ENCODE data around the gene KISS1. TPM values are rescaled to one million over a fixed set of nuclear protein-coding genes. Genes with fewer than 3 reads are reported as not detected.
"Not testable (repeated sequence)": the region's sequence is repeated elsewhere in the genome, so short reads cannot be mapped to it uniquely, and the experiment has no call there.

KISS1 gene
- total RNA-seq, 4 donors from 2014 or later: not detected

DNA sequence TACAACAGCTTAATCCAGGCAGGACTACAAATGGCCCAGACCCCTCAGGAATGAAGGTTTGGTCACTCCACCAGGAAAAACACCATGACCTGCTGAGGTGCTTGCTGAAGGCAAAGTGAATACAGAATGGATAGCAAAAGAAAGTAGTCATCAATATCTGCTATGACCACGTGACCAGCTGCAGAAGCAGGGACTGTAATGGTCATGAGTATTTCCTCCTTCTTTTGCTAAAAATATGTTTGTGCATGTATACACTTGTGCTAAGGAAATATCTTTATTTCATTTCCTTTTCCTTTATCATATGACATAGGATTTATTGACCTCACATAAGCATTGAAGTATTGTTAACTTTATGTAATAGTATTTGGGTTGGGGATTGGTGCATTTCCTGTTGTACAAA lies 43.9 kb upstream of the KISS1 start:
- in situ Hi-C loops (cut with MboI; ENCODE audit: low pct_ligation_motif_present in 1 of 4, low pct_unique_long_range_greater_than_20kb in 1 of 4, low sequenced_read_pairs in 3 of 4) (no loop called here), intact Hi-C loops (cut with DNase I; ENCODE audit: low total_unique reads) (no loop called here)
- Histone ChIP-seq H3K9me3 (no peaks in the 10 kb centered on the region), H3K4me1 (no peaks in the 10 kb centered on the region), H3K27ac (no peak overlapping the region), H3K27me3 (no peaks in the 10 kb centered on the region), H3K4me3 (no peak overlapping the region), H3K36me3 (peaks cover 0 to 18% (median 0%) of the 10 kb centered on the region in 4 donors)
- TF ChIP-seq POLR2A (IDR thresholded peaks at IDR 0.05) (no peak), POLR2AphosphoS5 (IDR thresholded peaks at IDR 0.05) (no peak), EP300 (IDR thresholded peaks at IDR 0.05; ENCODE audit: low read depth) (no peak)
- TF ChIP-seq, protein P1, sequence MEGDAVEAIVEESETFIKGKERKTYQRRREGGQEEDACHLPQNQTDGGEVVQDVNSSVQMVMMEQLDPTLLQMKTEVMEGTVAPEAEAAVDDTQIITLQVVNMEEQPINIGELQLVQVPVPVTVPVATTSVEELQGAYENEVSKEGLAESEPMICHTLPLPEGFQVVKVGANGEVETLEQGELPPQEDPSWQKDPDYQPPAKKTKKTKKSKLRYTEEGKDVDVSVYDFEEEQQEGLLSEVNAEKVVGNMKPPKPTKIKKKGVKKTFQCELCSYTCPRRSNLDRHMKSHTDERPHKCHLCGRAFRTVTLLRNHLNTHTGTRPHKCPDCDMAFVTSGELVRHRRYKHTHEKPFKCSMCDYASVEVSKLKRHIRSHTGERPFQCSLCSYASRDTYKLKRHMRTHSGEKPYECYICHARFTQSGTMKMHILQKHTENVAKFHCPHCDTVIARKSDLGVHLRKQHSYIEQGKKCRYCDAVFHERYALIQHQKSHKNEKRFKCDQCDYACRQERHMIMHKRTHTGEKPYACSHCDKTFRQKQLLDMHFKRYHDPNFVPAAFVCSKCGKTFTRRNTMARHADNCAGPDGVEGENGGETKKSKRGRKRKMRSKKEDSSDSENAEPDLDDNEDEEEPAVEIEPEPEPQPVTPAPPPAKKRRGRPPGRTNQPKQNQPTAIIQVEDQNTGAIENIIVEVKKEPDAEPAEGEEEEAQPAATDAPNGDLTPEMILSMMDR (IDR thresholded peaks at IDR 0.05): no peak
- no peak for DNase-seq
- 71 to 90% methylated on average over 1 of the region's 1 CpG for WGBS, 2 donors (ENCODE audit: low coverage in 1 of 2)

DNA sequence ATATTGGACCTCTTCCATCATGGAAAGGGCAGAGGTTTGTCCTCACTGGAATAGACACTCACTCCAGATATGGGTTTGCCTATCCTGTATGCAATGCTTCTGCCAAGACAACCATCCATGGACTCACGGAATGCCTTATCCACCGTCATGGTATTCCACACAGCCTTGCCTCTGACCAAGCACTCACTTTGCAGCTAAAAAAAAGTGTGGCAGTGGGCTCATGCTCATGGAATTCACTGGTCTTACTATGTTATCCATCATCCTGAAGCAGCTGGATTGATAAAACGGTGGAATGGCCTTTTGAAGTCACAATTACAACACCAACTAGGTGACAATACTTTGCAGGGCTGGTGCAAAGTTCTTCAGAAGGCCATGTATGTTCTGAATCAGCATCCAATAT lies 43.1 kb upstream of the KISS1 start:
- intact Hi-C loops (cut with DNase I; ENCODE audit: low total_unique reads); H3K27ac ChIP-seq; H3K4me1 ChIP-seq; H3K4me3 ChIP-seq; H3K27me3 ChIP-seq; DNase-seq; in situ Hi-C loops (cut with MboI; ENCODE audit: low pct_ligation_motif_present in 1 of 4, low pct_unique_long_range_greater_than_20kb in 1 of 4, low sequenced_read_pairs in 3 of 4); H3K9me3 ChIP-seq: not testable (repeated sequence)
- 85% methylated on average over 3 of the region's 3 CpGs; no CpG with 5 or more reads in 1 of the 2 donors for WGBS, 2 donors (ENCODE audit: low coverage in 1 of 2)
- H3K36me3 ChIP-seq: peaks cover 0 to 16% (median 0%) of the 10 kb centered on the region in 4 donors

GRCh38 chr1:204238520-204238919 lies 42.2 kb upstream of the KISS1 start:
- DNase-seq; H3K4me3 ChIP-seq; in situ Hi-C loops (cut with MboI; ENCODE audit: low pct_ligation_motif_present in 1 of 4, low pct_unique_long_range_greater_than_20kb in 1 of 4, low sequenced_read_pairs in 3 of 4); H3K27ac ChIP-seq; H3K27me3 ChIP-seq; H3K9me3 ChIP-seq; H3K4me1 ChIP-seq; intact Hi-C loops (cut with DNase I; ENCODE audit: low total_unique reads): not testable (repeated sequence)
- WGBS, 2 donors (ENCODE audit: low coverage in 1 of 2): 72% methylated on average over 2 of the region's 2 CpGs; no CpG with 5 or more reads in 1 of the 2 donors
- peaks cover 0 to 22% (median 0%) of the 10 kb centered on the region in 4 donors for H3K36me3 ChIP-seq

DNA sequence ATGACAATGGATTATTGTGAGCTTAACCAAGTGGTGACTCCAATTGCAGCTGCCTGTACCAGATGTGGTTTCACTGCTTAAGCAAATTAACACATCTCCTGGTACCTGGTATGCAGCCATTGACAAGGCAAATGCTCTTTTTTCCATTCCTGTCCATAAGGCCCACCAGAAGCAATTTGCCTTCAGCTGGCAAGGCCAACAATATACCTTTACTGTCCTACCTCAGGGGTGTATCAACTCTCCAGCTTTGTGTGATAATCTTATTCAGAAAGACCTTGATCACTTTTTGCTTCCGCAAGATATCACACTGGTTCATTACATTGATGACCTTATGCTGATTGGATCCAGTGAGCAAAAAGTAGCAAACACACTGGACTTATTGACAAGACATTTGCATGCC lies 41.2 kb upstream of the KISS1 start:
- H3K4me3 ChIP-seq; DNase-seq; H3K9me3 ChIP-seq; in situ Hi-C loops (cut with MboI; ENCODE audit: low pct_ligation_motif_present in 1 of 4, low pct_unique_long_range_greater_than_20kb in 1 of 4, low sequenced_read_pairs in 3 of 4); H3K4me1 ChIP-seq; H3K27me3 ChIP-seq; intact Hi-C loops (cut with DNase I; ENCODE audit: low total_unique reads); H3K27ac ChIP-seq: not testable (repeated sequence)
- WGBS, 2 donors (ENCODE audit: low coverage in 1 of 2): 100% methylated on average over 1 of the region's 1 CpG
- H3K36me3 ChIP-seq: peaks cover 0 to 27% (median 0%) of the 10 kb centered on the region in 4 donors

DNA sequence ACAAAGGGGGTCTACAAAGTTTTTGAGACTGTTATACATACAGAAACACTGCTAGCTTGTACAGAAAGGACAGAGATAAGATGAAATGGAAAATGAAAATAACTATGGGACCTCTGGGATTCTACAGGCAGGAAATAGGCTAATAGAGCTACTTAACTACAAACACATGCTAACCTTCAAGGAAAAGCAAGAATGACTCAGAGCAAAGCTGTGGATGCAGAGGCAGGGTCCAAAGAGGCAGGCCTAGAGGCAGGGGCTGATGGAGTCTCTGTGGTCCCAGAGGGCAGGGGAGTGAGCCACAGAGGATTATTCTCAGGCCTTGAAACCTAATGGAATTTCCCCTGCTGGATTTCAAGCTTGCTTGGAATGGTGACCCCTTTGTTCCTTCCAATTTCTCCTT lies 36.2 kb upstream of the KISS1 start:
- no peak for TF ChIP-seq POLR2A (IDR thresholded peaks at IDR 0.05)
- no peak for TF ChIP-seq EP300 (IDR thresholded peaks at IDR 0.05; ENCODE audit: low read depth)
- no peak for TF ChIP-seq POLR2AphosphoS5 (IDR thresholded peaks at IDR 0.05)
- TF ChIP-seq, protein P1 (IDR thresholded peaks at IDR 0.05): no peak
- H3K27me3 ChIP-seq: no peaks in the 10 kb centered on the region
- DNase-seq: no peak
- H3K4me3 ChIP-seq: no peak overlapping the region
- in situ Hi-C loops (cut with MboI; ENCODE audit: low pct_ligation_motif_present in 1 of 4, low pct_unique_long_range_greater_than_20kb in 1 of 4, low sequenced_read_pairs in 3 of 4): no loop called here
- no peaks in the 10 kb centered on the region for H3K9me3 ChIP-seq
- no peak overlapping the region for H3K27ac ChIP-seq
- H3K4me1 ChIP-seq: peaks cover 0 to 4% (median 0%) of the 10 kb centered on the region in 4 donors
- intact Hi-C loops (cut with DNase I; ENCODE audit: low total_unique reads): no loop called here
- peaks cover 0 to 31% (median 11%) of the 10 kb centered on the region in 4 donors for H3K36me3 ChIP-seq

GRCh38 chr1:204230211-204230610 lies 33.9 kb upstream of the KISS1 start:
- no peak for DNase-seq
- no peak overlapping the region for H3K27ac ChIP-seq
- no peak for TF ChIP-seq POLR2A (IDR thresholded peaks at IDR 0.05)
- TF ChIP-seq, protein P1 (IDR thresholded peaks at IDR 0.05): no peak
- TF ChIP-seq POLR2AphosphoS5 (IDR thresholded peaks at IDR 0.05): no peak
- TF ChIP-seq EP300 (IDR thresholded peaks at IDR 0.05; ENCODE audit: low read depth): no peak
- H3K9me3 ChIP-seq: no peaks in the 10 kb centered on the region
- peaks cover 0 to 14% (median 7%) of the 10 kb centered on the region in 4 donors for H3K4me1 ChIP-seq
- peaks cover 0 to 31% (median 11%) of the 10 kb centered on the region in 4 donors for H3K36me3 ChIP-seq
- 91% methylated on average over 14 of the region's 14 CpGs; no CpG with 5 or more reads in 1 of the 2 donors for WGBS, 2 donors (ENCODE audit: low coverage in 1 of 2)
- intact Hi-C loops (cut with DNase I; ENCODE audit: low total_unique reads) (no loop called here), in situ Hi-C loops (cut with MboI; ENCODE audit: low pct_ligation_motif_present in 1 of 4, low pct_unique_long_range_greater_than_20kb in 1 of 4, low sequenced_read_pairs in 3 of 4) (no loop called here)
- H3K27me3 ChIP-seq: no peaks in the 10 kb centered on the region
- no peak overlapping the region for H3K4me3 ChIP-seq

Data from transverse colon (tissue), 4 donors.